GM21786 (cell line): ENCODE data around the gene PRKN.
"Not testable (repeated sequence)": the region's sequence is repeated elsewhere in the genome, so short reads cannot be mapped to it uniquely, and the experiment has no call there.

Experiments
- ATAC-seq: cut with Tn5 transposase; IDR thresholded peaks from one replicate; pipeline ENCODE4 v1.9.1; 2021; ENCODE audit not compliant: unreplicated experiment

The PRKN gene

DNA sequence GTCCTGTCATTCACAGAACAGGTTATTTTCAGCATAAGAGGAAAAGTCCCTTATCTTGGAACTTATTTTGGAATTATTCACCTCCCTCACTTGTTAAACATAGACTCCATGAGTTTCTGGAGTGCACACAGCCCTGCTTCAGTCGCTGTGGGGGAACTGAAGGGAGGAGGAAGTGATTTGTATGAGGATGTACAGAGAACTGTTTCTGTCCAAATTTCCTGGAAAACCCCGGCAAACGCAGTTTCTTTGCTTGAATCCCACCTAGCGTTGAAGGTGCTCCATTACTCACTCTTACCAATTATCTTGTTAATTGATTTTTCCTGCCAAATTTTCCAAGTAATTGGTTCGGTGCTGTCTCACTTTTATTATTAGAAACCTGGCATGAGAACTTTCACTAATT is 1375.7 kb downstream of the PRKN start:
- no peak for ATAC-seq

DNA sequence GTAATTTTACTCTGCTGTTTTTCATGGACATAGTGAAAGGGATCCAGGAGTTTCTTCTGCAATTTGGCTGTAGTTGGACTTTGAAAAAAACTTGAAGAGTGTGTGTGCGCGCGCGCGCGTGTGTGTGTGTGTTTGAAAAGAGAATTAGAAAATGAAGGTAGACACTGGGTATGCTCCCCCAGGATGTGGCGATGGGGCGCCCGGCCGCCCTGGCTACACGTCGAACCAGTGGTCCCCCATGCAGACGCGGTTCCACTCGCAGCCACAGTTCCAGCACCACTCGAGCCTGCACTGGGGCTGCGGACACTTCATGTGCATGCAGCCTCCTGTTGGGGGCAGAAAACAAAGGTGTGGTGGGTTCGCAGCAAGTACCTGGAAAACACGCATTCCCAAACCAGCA is 1377.7 kb downstream of the PRKN start:
- ATAC-seq: no peak

DNA sequence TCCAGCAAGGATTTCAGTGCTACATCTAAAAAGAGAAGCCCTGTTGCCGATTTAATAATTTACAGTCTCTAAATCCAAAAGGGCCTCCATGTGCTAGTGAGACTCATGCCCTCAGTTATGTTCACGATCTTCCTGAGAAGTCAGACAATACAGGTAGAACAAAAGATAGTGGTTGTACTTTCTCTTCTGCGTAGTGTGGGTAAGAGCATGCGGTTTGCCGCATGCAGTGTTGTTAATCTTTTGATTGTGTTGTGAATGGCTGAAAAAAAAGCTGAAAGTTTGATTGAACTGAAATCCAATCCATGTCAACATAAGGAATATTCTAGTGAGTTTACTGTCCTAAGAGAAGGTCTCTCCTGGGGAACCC is 1379.0 kb downstream of the PRKN start:
- no peak for ATAC-seq

DNA sequence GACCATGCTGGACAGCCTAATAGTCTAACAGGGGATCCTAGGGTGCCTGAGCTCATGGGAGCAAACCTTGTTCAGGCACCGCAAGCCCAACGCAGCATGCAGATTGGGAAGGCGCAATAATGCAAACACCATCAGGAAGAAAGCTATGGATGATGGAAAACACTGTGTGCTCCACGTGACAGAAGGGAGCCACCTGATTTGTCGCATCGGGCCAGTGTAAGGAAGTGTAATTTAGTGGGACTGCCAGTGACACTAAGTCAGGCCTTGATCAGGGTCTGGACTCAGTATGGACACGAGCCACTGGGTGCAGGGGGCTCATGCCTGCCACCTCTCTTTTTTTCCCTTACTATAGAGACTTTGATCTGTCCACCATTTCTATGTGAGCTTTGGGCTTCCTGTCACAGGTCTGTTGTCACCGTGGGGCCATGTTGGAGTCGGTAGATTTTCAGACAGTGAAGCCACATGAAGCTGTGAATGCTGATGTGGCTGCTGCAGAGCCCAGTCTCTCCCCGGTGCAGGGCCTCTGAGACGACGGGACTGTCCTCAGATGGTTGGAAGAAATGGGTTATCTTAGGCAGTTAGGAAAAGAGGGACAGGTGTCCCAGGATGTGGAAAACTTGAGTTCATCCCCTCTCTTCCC is 1379.5 kb downstream of the PRKN start:
- ATAC-seq: no peak

DNA sequence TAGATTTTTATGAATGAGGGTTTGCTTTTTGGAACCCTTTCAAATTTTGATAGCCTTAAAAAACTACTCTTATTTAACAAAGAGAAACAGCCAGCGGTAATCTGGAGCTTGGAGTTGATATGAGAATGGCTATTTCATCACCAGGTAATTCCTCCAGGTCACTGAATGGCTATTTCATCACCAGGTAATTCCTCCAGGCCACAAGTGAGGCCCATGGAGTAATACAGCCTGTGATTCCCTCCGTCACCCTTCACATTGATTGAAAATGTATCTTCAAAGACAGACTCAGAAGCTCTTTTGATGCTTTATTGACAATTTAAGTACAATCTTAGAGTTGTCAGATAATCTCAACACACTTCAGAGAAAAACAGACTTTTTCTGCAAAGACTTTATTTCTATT is 1380.4 kb downstream of the PRKN start:
- no peak for ATAC-seq

DNA sequence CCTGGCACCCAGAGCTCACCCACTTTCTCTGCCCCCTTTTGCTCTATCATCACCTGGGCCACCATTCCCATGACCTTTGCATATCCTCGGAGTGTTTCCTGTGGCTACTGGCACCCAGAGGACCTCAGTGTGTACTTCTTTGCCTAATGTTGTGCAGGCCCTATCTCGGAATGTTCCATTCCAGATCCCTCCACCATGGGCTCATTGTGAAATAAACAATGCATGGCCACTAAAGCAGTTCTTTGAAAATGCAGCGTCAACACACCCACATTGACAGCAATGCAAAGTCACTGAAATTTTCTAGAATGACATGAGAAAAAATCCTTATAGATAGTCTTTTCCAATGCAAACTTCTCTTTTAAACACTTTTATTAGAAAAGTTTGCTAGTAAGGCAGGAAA is 1380.8 kb downstream of the PRKN start:
- ATAC-seq: no peak

DNA sequence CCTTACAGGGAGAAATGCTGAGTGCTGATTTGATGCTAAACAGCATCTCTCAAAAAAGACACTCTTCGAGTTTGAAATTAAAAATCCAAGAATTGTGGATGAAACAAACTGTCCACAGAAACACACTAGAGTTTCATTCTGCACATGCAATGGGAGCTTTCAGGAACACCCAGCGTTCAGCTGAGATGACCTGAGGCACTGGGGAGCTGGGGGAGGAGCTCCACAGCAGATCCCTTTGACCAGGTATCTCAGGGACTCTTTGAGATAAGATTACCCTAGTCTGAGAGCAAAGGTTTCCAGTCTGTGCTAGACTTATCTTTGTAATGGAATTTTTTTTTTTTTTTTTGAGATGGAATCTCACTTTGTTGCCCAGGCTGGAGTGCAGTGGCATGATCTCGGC is 1382.9 kb downstream of the PRKN start:
- ATAC-seq: no peak

DNA sequence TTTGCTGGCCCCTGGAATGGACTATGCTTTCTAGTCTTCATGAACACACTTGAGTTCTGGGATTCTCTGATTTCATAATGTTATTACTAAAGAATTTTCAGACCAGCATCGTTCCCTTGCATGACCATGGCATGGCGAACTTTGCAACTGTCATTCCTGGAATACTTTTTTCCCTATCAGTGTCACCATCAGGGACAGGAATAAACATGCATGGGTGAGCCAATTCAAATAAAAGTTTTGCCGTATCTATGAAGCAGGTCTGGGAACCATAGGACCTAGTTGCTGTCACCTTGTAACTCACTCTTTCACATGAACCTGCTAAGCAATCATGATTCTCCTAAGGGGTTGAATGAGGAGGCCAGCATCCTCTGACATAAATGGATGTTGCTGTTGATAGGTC is 1385.5 kb downstream of the PRKN start:
- ATAC-seq: no peak

DNA sequence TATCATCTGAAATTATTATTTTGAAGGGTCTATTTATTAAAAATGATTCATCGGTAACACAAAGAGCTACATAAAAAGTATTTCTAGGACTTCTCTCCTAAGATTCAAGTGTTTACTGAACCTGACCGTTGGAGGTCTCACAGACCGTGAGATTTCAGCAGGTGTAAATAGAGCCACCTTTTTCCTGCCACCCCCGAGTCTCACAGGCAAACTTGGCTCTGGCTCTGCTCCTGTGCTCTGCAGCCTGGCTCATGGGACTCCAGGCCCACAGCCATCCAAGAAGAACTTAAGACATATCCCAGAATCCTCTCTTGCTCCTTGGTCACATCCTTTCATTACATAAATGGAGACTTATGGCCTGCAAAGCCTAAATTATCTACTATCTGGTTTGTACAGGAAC is 1385.9 kb downstream of the PRKN start:
- no peak for ATAC-seq

DNA sequence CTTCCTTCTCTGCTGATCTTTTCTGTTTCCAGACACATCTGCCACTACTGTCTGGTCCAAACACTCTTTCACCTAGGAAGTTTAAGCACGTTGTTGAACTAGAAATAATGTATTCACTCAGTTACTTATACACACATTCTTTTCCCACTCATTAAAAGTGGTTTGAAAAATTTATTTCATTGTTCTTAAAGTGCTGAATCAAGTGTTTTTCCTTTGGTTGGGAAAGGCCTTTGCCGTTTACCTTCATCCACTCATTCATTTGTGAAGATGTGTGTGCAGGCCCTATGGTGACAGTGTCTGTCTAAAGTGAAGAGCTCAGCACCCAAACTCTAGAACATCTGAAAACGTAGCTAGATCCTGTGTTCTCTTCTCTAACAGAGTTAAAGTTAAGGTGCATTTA is 1389.6 kb downstream of the PRKN start:
- no peak for ATAC-seq

DNA sequence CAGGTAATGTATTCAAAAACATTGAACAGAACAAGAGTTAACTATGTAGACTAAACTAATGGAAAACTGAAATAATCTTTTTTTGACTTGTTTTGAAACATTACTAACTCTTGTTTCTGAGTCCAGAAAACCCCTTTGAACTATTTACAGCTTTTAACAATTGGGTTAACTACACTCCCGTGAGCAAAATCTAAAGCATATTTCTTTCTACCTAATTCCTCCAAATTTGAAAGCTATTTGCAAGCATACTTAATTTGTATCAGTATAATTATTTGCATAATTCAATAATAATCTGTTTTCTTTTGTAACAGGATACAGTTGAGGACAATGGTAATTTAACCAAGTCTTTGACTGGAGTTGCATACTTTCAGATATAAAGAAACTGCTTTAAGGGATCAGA is 1391.1 kb downstream of the PRKN start:
- no peak for ATAC-seq

DNA sequence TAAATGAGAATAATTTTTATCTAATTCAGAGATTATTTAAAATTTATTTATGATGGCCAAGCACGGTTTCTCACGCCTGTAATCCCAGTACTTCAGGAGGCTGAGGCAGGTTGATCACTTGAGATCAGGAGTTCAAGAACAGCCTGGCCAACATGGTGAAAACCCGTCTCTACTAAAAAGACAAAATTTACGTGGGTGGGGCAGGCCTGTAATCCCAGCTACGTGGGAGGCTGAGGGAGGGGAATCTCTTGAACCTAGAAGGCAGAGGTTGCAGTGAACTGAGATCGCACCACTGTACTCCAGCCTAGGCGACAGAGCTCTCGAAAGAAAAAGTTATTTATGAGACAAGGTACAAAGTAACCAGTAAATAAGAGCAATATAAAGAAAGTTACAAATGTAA is 1394.2 kb downstream of the PRKN start:
- ATAC-seq: no peak

DNA sequence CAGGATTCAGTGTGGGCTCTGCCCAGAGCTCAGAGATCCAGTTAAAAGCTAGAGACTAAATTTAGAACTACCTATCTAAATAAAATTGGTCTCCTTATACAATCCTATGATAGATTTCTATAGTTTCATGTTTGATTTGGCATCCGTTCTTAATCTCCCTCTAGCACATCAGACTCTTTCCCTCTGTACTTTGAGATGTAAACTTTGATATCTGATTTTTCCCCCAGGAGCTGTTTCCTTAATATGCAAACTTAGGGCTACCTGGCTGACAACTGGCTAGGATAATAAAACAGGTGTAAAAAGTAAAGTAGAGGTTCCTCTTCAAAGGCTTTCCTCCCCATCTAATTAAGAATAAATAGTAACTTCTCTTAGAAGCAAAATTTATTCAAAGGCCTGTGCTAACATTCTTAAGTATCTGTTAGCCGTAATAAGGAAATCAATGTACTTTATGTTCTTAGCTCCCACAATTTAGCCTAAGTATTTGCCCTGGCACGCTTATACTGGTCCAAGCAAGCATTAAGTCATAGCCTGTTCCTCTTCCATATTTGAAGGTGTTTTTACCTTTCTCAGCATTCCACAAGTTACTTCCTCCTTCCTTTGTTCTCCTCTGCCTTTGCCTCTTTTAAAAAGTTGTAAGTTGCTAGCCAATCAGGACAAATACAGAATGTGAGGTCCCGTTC is 1396.0 kb downstream of the PRKN start:
- not testable (repeated sequence) for ATAC-seq

DNA sequence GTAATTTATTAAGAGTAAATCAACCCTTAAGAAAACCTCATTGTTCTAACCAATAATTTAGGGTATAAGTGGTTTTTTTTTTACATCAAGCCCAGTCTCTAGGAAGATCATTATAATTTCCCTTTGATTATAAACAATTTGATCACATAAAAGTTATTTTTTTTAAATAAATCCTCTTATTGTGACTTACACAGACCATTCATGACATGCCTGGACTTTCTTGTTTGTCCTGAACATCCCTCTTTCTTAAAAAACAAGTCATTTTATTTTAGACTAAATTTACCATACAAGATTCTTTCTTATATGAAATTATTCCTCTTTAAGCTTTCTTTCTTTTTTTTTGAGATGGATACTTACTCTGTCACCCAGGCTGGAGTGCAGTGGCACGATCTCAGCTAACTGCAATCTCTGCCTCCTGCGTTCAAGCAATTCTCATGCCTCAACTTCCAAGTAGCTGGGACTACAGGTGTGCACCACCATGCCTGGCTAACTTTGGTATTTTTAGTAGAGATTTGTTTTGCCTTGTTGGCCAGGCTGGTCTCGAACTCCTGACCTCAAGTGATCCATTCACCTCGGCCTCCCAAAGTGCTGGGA is 1400.1 kb downstream of the PRKN start:
- no peak for ATAC-seq

DNA sequence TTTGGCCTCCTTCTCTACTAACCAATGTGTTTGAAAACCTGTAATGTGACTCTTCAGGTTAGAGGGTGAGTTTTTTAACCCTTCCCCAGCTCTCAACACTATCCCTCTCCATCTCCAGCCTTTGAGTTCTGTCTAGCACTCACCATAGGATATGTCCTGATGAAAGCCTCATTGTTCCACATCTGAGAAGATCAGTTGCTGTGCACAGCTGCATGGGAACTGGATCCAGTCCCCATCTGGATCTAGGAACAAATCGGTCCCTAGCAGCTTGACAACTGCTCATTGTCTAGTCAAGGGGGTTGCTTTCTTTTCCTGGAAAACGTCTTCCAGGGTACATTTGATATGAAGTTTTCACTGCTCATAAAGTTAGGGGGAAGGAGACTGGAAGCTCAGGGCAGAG is 1408.3 kb downstream of the PRKN start:
- ATAC-seq: no peak

DNA sequence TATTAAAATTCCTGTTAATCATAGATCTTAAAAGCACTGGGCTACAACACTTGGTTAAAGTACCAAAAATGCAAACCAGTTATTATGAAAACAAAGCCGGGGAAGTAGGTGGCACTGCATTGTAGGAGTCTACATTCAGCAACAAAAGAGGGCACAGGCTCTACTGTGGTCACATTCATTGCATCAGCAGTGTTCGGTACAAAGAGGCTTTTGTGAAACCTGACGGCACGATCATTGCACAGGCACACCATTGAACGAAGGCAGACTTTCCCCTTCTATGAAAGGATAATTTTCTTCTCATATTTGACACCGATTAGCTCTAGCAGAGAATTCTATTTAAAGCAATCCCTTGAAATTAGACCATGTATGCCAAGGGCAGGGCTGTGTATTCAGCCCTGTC is 1409.1 kb downstream of the PRKN start:
- no peak for ATAC-seq

DNA sequence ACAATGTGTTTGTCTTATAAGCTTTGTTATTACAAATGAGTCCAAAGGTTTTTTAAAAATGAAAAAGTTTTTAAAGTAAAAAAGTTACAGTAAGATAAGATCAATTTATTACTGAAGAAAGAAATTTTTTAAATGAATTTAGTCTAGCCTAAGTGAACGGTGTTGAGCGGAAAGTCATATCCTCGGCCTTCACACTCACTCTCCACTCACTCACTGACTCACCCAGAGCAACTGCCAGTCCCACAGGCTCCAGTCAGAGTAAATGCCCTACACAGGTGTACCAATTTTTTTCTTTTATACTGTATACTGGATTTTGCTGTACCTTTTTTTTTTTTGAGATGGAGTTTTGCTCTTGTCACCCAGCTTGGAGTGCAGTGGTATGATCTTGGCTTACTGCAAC is 1411.0 kb downstream of the PRKN start:
- no peak for ATAC-seq

DNA sequence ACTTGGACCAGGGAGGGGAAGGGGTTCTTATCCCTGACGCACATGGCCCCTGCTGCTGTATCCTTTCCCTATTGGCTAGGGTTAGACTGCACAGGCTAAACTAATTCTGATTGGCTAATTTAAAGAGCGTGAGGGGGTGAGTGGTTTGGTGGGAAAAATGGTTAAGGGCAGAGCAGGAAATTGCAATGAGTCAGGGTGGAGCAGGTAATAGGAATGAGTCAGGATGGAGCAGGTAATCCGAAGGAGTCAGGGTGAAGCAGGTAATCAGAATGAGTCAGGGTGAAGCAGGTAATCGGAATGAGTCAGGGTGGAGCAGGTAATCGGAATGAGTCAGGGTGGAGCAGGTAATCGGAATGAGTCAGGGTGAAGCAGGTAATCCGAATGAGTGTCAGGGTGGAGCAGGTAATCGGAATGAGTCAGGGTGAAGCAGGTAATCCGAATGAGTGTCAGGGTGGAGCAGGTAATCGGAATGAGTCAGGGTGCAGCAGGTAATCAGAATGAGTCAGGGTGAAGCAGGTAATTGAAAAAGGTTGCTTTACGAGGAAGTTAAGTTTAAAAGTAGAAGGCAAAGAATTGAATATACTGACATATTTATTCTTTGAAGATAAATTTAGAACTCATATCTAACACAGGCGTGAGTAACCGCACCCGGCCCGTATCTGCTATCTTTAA is 1412.2 kb downstream of the PRKN start:
- ATAC-seq: not testable (repeated sequence)

DNA sequence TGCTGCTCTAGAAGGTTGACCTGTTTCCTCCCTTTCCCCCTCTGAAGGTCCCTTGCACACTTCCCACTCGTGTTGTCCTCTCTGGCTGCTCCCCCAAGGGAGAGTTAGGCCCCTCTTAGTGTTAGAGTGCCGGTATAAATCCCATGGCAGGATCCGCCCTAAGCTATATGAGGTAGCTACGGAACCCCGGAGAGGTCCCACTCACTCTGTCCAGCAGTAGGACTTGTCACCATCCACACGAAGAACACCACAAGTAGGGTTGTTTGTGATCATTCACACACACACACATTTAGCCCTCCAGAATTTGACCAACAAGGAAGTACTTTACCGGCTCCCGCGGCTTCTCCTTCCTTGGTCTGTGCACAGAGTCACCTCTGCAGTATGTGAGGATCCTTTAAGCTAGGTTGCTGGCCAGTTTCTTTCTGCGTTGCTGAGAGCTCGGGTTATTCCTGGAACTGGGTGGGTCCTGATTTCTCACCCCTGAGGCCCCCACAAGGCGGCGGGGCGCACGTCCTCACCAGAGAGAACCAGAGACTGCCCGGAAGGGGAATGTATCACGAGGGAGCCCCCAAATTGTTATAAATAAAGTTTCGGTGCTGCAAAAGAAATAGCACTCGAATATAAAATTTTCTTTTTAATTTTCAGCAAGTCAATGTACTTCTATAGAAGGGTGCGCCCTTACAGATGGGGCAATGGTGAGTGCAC is 1412.9 kb downstream of the PRKN start:
- not testable (repeated sequence) for ATAC-seq

DNA sequence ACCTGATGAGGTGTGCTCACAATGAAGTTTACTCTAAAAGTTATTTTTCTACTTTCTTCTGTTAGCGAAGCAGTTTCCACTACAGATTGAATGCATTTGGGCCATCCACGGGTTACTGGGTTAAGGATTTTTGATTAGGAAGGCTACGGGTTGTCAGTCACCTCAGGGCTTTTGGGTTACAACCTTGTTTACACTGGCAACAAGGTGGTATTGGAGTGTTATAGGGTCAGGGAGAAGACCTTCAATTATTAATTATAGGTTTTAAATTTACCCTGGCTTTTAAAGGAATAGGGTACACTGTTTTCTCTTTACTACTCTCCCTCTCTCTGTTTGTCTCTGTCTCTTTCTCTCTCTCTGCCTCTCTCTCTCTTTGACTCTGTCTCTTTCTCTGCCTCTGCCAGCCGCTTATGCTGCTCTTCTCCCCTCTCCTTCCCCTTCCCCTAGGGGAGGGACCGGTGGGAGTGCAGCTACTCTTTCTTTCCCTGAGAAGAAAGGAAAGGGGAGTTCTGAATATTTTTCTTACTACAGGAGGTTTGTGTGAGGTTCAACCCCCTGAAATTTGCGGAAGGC is 1413.5 kb downstream of the PRKN start:
- ATAC-seq: no peak

DNA sequence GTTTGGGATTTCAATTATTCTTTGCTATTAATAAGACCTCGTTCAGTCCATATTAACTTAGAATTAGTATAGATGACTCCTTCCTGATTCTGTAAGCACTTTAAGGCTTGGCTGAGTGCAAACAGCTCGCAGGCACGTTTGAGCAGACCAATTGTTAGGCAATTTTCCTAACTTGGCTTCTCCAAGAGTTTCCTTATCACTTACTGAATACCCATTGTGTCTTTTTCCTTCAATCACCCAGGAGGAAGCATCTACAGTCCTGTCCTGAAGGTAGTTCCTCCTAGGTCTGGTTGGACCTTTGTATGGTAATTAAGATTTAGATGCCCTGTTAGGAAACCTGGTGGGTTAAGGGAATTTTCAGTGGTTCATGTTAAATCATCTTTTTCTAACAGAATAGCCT is 1414.1 kb downstream of the PRKN start:
- ATAC-seq: not testable (repeated sequence)
